Stimulated activated CD4-positive, alpha-beta T cell treated with anti-CD3 and anti-CD28 coated beads, Interleukin-1b, Interleukin-23, amount 100 ng/mL, for 1 hour (primary cell): ENCODE measurements around the gene OR1K1.
"Not testable (repeated sequence)": the region's sequence is repeated elsewhere in the genome, so short reads cannot be mapped to it uniquely, and the experiment has no call there.

Experiments used
- DNase-seq, 2 donors: peaks; one replicate each; pipeline ENCODE4 v3.0.0-alpha.2; 2020; ENCODE audit warnings: low read depth in 2 of 2

OR1K1 gene

GRCh38 chr9:122800066-122801060 lies at the start of gene OR1K1:
Gene OR1K1 (plus strand): TSS chr9:122800123. CDS start chr9:122800123, 0 bp downstream.
- DNase-seq: no peak

- no peak for DNase-seq
Measured at GRCh38 chr9:122754825-122755224, 45.1 kb upstream of the OR1K1 start.

GRCh38 chr9:122767817-122768216 lies 32.1 kb upstream of the OR1K1 start:
- DNase-seq: no peak

GRCh38 chr9:122777052-122777451 lies 22.9 kb upstream of the OR1K1 start:
- no peak for DNase-seq

- DNase-seq: no peak
Measured at GRCh38 chr9:122777935-122778627, 21.8 kb upstream of the OR1K1 start.

GRCh38 chr9:122779181-122779580 lies 20.7 kb upstream of the OR1K1 start:
- no peak for DNase-seq

GRCh38 chr9:122780026-122780425 lies 19.9 kb upstream of the OR1K1 start:
- DNase-seq: no peak

- no peak for DNase-seq
Measured at GRCh38 chr9:122781671-122782070, 18.3 kb upstream of the OR1K1 start.

- no peak for DNase-seq
Measured at GRCh38 chr9:122785269-122785668, 14.7 kb upstream of the OR1K1 start.

GRCh38 chr9:122786338-122786737 lies 13.6 kb upstream of the OR1K1 start:
- DNase-seq: no peak

- DNase-seq: no peak
Measured at GRCh38 chr9:122788831-122789230, 11.1 kb upstream of the OR1K1 start, which contains the start of gene OR5C1. Gene OR5C1 (plus strand): TSS chr9:122788933. CDS start chr9:122788933, 0 bp downstream.

- no peak for DNase-seq
Measured at GRCh38 chr9:122789256-122790046, 10.5 kb upstream of the OR1K1 start.

- no peak for DNase-seq
Measured at GRCh38 chr9:122791872-122792669, 7.9 kb upstream of the OR1K1 start.

GRCh38 chr9:122797316-122798063 lies 2.4 kb upstream of the OR1K1 start:
- DNase-seq: no peak

GRCh38 chr9:122806661-122807060 lies 6.7 kb downstream of the OR1K1 start:
- DNase-seq: no peak

GRCh38 chr9:122807271-122807900 lies 7.5 kb downstream of the OR1K1 start:
- DNase-seq: no peak

- DNase-seq: no peak
Measured at GRCh38 chr9:122808141-122808540, 8.2 kb downstream of the OR1K1 start.

GRCh38 chr9:122809261-122809660 lies 9.3 kb downstream of the OR1K1 start:
- not testable (repeated sequence) for DNase-seq

GRCh38 chr9:122810306-122810946 lies 10.5 kb downstream of the OR1K1 start:
- DNase-seq: peak; percentile 35 to 57
